OCI-M2 (cell line): ENCODE measurements around the gene ZNF609.
A peak's percentile ranks its signal among the peaks of the same experiment; 100 is the strongest.

Experiments used
- DNase-seq: peaks from one replicate; lab custom pipeline; 2025; ENCODE audit not compliant: unreplicated experiment; lab: John Stamatoyannopoulos, UW

The ZNF609 gene

DNA sequence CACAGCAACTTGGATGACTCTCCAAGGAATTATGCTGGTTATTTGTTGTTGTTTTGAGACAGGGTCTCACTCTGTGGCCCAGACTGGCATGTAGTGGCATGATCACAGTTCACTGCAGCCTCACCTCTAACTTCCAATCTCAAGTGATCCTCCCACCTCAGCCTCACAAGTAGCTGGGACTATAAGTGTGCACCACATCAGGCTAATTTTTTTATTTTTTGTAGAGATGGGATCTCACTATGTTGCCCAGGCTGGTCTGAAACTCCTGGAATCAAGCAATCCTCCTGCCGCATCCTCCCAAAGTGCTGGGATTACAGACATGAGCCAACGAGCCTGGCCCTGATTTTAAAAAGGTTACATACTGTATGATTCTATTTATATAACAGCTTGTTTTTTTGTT lies 252.0 kb downstream of the ZNF609 start:
- DNase-seq, result no peak

DNA sequence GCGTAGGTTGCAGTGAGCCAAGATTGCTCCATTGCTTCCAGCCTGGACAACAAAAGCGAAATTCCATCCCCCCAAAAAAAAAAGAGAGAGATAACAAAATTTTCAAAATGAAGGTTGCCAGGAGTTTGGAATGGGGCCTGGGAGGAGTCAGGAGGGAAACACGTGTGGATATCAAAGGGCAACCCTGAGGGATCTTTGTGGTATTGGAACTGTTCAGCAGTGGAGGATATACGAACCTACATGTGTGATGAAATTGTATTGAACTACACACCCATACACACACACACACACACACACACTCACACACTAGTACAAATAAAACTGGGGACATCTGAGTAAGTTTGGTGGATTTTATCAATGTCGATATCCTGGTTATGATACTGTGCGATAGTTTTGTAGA lies 253.2 kb downstream of the ZNF609 start:
- DNase-seq, result no peak

DNA sequence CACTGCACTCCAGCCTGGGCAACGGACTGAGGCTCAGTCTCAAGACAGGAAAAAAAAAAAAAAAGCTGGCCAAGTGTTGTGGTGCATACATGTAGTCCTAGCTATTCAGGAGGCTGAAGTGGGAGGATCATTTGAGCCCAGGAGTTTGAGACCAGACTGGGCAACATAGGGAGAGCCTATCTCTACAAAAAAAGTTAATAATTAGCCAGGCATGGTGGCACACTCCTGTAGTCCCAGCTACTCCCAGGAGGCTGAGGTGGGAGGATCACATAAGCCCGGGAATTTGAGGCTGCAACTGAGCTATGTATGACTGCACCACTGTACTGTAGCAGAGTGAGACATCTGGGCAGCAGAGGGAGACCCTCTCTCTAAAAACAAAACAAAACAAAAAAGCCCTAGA lies 256.1 kb downstream of the ZNF609 start:
- DNase-seq, result no peak

DNA sequence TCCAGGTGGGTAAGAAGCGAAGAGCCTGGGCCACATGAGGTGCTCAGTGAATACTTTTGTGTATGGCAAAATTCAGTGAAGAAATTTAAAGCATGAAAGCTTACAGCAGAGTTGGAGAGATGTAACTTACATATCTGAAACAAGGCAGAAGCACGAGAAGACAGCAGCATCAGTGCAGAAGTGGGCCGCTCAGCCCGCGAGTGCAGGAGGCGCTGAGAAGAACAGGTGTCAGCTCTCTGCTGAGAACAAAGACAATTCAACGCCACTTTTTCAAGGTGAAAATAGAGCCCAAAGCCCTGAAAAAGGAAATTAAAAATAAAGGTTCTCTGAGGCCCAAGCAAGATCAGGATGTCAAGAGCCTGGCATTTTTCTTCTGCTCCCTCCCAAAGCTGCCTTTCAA lies 256.8 kb downstream of the ZNF609 start:
- DNase-seq, result no peak

- DNase-seq, result no peak
Observed at GRCh38 chr15:64717735-64718495, 257.5 kb downstream of the ZNF609 start.

- DNase-seq, result no peak
Observed at GRCh38 chr15:64720188-64720587, 259.8 kb downstream of the ZNF609 start.

DNA sequence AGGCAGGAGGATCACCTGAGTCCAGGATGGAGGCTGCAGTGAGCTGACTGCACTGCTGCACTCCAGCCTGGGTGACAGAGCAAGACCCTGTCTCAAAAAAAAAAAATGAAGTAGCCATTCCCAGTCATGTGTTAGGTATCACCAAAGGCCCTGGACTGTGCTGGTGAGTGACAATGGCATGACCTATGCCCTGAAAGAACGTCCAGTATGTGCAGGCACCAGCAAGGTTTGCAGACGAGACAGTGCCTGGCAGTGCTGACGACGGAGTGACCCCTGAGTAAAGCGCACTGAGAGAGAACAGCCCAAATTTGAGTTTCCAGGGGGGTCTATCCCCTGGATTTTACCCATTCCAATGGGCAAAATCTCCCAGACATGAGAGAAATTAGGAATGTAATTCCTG lies 269.8 kb downstream of the ZNF609 start:
- DNase-seq, result no peak

DNA sequence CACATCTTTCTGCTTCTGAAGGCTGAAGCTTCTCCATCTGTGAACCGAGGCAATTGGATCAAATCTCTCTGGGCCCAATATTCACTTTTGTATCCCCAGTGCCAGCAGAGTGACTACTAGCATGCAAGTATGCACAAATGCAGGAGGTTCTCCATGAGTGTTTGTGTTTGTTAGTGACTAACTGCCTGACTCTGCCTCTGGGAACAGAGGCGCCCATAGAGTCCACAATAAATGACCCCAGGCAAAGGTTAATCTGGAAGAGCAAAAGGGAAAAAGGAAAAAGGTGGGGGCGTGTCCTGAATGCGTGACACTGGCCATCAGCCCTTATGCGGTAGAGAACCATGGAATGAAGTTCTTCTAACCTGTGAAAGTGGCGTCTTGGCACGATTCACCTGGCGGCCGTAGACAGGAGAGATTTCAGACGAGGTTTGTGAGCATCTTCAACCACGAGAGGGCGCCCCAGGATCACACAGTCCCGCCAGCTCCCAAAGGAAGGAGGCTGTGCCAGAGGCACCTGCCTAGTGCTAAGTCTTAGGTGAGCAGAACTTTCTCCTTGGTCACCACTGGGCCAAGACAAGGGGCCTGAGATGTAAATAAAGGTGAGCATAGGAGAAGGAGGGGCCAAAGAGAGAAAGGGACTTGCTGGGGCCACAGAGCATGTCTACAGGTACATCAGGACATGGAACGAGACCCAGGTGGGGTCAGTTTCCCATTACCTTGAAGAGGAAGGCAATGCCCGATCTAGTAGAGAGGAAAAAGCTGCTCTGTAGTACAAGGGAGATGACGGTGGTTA lies 270.8 kb downstream of the ZNF609 start:
- DNase-seq, result peak; percentile 30

GRCh38 chr15:64731805-64732151 lies 271.4 kb downstream of the ZNF609 start:
- DNase-seq, result no peak

DNA sequence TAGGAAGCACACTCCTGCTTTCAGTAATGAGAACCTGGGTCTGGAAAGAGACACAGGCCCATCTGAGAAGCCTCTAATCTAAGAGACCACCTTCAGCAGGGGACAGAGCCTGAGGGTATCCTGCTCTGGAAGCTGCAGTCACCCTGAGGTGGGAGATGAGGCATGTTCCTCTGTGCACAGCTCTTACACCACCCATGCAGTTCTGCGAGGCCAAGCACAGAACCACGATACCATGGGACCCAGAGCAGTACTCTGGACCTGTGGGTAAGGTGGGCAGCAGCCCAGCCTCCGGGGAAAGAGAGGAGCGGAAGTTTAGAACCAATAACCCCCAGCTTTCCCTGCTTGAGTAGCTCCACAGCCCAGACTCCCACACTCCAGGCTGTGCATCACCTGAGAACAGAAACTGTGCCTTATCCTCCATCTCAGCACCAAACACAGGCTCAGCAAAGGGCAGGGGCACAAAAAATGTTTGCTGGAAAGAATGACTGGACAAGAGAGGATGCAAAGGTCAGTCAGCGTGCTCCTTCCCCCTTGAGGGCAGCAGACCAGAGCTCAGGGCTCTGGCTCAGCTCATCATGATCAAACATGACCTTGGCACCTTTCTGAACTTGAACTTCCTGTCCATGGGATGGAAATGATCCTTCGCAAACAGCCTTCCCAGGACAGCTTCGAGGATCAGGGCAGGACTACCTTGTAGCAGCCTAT lies 271.9 kb downstream of the ZNF609 start:
- no peak for DNase-seq
